ENCODE measurements around the gene PPP1R1B. TPM values are rescaled to one million over a fixed set of nuclear protein-coding genes. Genes with fewer than 3 reads are reported as not detected.

Gene PPP1R1B
- total and polyA plus RNA-seq, 2 donors (not counting 1 experiment from before 2014, with no cell fraction given), result not detected

- ATAC-seq (ENCODE audit: low read depth) (no peak), DNase-seq (no peak)
- no peaks in the 10 kb centered on the region for H3K9me3 Mint-ChIP-seq (ENCODE audit: insufficient read depth)
- Histone ChIP-seq H2AFZ (ENCODE audit: insufficient read depth, low read depth, low read length, poor library complexity, severe bottlenecking) (no peak overlapping the region), H3K27me3 (replicated peaks in 1 of 4; ENCODE audit: control extremely low read depth in 1 of 4, control insufficient read depth in 3 of 4, insufficient read depth in 4 of 4, low read length in 3 of 4) (peaks cover 0 to 63% (median 17%) of the 10 kb centered on the region in 4 experiments), H3K27ac (ENCODE audit: low read length in 2 of 2) (no peak overlapping the region), H3K79me2 (ENCODE audit: control insufficient read depth, insufficient read depth, low read length) (peaks cover 4% of the 10 kb centered on the region), H3K4me3 (ENCODE audit: control extremely low read depth in 1 of 5, extremely low read depth in 1 of 5, insufficient read depth in 1 of 5, low read depth in 2 of 5, low read length in 4 of 5) (no peak overlapping the region), H3K9me3 (ENCODE audit: control extremely low read depth in 1 of 3, control insufficient read depth in 2 of 3, insufficient read depth in 1 of 3, low read length in 2 of 3) (no peaks in the 10 kb centered on the region), H4K20me1 (ENCODE audit: control insufficient read depth, insufficient read depth, low read length, poor library complexity, severe bottlenecking) (no peaks in the 10 kb centered on the region), H3K4me2 (replicated peaks; ENCODE audit: low read depth, low read length, poor library complexity, severe bottlenecking) (no peak overlapping the region), H3K36me3 (replicated peaks in 1 of 2; ENCODE audit: control extremely low read depth in 1 of 2, control insufficient read depth in 1 of 2, extremely low read depth in 1 of 2, insufficient read depth in 2 of 2, low read length in 1 of 2) (no peaks in the 10 kb centered on the region), H3K4me1 (ENCODE audit: control insufficient read depth in 2 of 2, insufficient read depth in 2 of 2, low read length in 2 of 2) (peaks cover 14 to 15% of the 10 kb centered on the region in 2 donors), H3K9ac (ENCODE audit: low read length) (no peak overlapping the region)
- peaks cover 22% of the 10 kb centered on the region for H3K4me1 Mint-ChIP-seq
- ChIA-PET CTCF (interaction anchor here (0.7 to 6.6 kb wide), 7 partner anchors 7 to 101 kb away, joined by 3 to 143 read pairs (median 4); partner anchors contain the start of gene TCAP), POLR2A (interaction anchor here (1.8 kb wide), 1 partner anchor 59 kb away, joined by 4 read pairs; the partner anchor contains the start of gene PGAP3)
- H3K27ac Mint-ChIP-seq, result no peak overlapping the region
- peaks cover 30% of the 10 kb centered on the region for H3K27me3 Mint-ChIP-seq
- whole genome bisulfite sequencing (ENCODE audit: insufficient coverage), result 81% methylated on average over 3 of the region's 10 CpGs
- no peak for TF ChIP-seq CTCF (IDR thresholded peaks at IDR 0.05)
- TF ChIP-seq EZH2 (IDR thresholded peaks at IDR 0.05; ENCODE audit: borderline replicate concordance, insufficient read depth, low read depth, low read length, poor library complexity, severe bottlenecking), result no peak
- intact Hi-C loops (cut with micrococcal nuclease), result no loop called here
- no peak overlapping the region for H3K4me3 Mint-ChIP-seq
Measured at GRCh38 chr17:39628655-39629493, 2.1 kb downstream of the PPP1R1B start.

DNA sequence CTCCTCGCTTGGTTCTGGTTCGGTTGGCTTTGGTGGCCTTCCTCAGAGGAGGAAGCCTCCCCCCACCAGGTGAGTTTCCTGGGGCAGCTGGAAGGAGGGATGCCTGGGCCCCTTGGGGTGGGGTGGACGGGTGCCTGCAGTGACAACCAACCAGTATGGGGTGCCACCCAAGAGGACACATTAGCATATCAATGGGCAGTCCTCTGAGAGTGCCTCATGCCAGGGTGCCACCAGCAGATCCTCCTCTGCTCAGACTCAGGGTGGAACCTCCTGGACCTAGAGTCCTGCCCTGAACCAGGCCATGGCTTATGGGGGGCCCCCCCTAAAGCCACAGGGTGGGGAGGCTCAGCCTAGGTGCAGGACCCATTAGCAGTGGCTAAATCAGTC is 2.7 kb downstream of the PPP1R1B start:
- Histone ChIP-seq H4K20me1 (ENCODE audit: control insufficient read depth, insufficient read depth, low read length, poor library complexity, severe bottlenecking) (no peaks in the 10 kb centered on the region), H3K79me2 (ENCODE audit: control insufficient read depth, insufficient read depth, low read length) (peaks cover 8% of the 10 kb centered on the region), H2AFZ (ENCODE audit: insufficient read depth, low read depth, low read length, poor library complexity, severe bottlenecking) (no peak overlapping the region), H3K27me3 (replicated peaks in 1 of 4; ENCODE audit: control extremely low read depth in 1 of 4, control insufficient read depth in 3 of 4, insufficient read depth in 4 of 4, low read length in 3 of 4) (peaks cover 0 to 62% (median 16%) of the 10 kb centered on the region in 4 experiments), H3K27ac (ENCODE audit: low read length in 2 of 2) (no peak overlapping the region), H3K9me3 (ENCODE audit: control extremely low read depth in 1 of 3, control insufficient read depth in 2 of 3, insufficient read depth in 1 of 3, low read length in 2 of 3) (no peaks in the 10 kb centered on the region), H3K36me3 (replicated peaks in 1 of 2; ENCODE audit: control extremely low read depth in 1 of 2, control insufficient read depth in 1 of 2, extremely low read depth in 1 of 2, insufficient read depth in 2 of 2, low read length in 1 of 2) (no peaks in the 10 kb centered on the region), H3K4me3 (ENCODE audit: control extremely low read depth in 1 of 5, extremely low read depth in 1 of 5, insufficient read depth in 1 of 5, low read depth in 2 of 5, low read length in 4 of 5) (no peak overlapping the region), H3K9ac (ENCODE audit: low read length) (no peak overlapping the region), H3K4me2 (replicated peaks; ENCODE audit: low read depth, low read length, poor library complexity, severe bottlenecking) (no peak overlapping the region), H3K4me1 (ENCODE audit: control insufficient read depth in 2 of 2, insufficient read depth in 2 of 2, low read length in 2 of 2) (peaks cover 13 to 19% of the 10 kb centered on the region in 2 donors)
- ATAC-seq (ENCODE audit: low read depth), result no peak
- Mint-ChIP-seq H3K27me3 (peaks cover 30% of the 10 kb centered on the region), H3K27ac (no peak overlapping the region), H3K9me3 (ENCODE audit: insufficient read depth) (no peaks in the 10 kb centered on the region), H3K4me3 (no peak overlapping the region), H3K4me1 (peaks cover 26% of the 10 kb centered on the region)
- ChIA-PET POLR2A (no interaction called here), CTCF (interaction anchor here (1.2 to 6.6 kb wide), 4 partner anchors 7 to 81 kb away, joined by 4 to 143 read pairs (median 9); no protein-coding TSS in a partner anchor)
- intact Hi-C loops (cut with micrococcal nuclease), result no loop called here
- no CpG with 5 or more reads among the region's 3 CpGs for WGBS (ENCODE audit: insufficient coverage)
- no peak for TF ChIP-seq EZH2 (IDR thresholded peaks at IDR 0.05; ENCODE audit: borderline replicate concordance, insufficient read depth, low read depth, low read length, poor library complexity, severe bottlenecking)
- no peak for TF ChIP-seq CTCF (IDR thresholded peaks at IDR 0.05)
- no peak for DNase-seq

All from B cell (primary cell).